HG02588 (cell line): ENCODE measurements around the gene OR2AT4.
A peak's percentile ranks its signal among the peaks of the same experiment; 100 is the strongest.
"Not testable (repeated sequence)": the region's sequence is repeated elsewhere in the genome, so short reads cannot be mapped to it uniquely, and the experiment has no call there.

Experiments used
- ATAC-seq: cut with Tn5 transposase; IDR thresholded peaks from one replicate; pipeline ENCODE4 v1.9.1; 2021; ENCODE audit warnings: mild to moderate bottlenecking, moderate library complexity; ENCODE audit not compliant: unreplicated experiment

OR2AT4 gene

DNA sequence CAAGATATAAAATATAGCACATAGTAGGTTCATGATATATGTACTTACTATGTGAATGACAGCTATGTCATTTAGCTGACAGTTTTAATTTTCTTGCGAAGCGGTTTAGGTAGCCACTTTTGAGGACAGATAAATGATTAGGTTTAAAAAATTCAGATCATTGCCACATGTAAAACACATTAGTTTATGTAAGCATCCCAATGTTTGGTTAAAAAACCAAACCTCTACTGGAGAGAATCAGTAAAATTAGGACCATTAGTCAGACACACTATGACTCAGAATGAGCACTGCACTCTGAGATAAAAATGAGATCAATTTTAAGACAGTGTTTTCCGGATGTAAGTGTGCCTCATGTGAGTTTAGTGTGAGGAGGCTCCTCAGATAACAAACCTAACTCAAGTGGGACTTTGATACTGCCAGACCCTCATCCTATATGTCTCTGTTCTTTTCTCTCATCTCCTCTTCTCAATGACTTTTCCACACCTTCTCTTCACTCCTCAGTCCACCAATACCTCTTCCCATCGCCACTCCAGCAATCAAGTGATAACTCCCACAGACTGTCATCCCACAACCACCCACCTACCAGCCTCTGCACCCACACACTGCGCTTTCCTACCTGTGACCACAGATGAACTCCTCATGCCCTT, 6.8 kb upstream of the OR2AT4 start:
- ATAC-seq, result no peak

DNA sequence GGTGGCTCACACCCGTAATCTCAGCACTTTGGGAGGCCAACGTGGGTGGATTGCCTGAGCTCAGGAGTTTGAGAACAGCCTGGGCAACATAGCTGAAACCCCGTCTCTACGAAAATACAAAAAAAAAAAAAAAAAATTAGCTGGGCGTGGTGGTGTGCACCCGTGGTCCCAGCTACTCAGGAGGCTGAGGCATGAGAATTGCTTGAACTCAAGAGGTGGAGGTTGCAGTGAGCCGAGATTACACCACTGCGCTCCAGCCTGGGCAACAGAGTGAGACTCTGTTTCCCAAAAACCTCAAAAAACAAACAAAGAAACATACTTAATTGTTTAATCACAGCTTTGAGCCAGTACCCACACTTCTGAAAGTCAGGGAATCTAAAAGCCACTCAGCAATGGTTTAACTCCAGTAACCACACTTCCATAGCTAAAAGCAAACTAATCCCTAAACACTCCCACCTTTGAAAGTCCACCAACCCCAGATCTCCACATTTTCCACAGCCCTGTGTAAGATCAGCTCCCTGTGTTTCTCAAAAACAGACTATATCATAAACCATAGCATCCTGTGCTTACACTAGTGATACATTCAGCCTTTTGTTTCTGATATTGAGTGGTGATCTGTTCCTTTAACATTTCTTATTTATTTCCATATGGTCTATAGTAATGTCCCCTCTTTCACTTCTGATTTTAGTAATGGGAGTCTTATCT, 4.9 kb upstream of the OR2AT4 start:
- ATAC-seq, result no peak

DNA sequence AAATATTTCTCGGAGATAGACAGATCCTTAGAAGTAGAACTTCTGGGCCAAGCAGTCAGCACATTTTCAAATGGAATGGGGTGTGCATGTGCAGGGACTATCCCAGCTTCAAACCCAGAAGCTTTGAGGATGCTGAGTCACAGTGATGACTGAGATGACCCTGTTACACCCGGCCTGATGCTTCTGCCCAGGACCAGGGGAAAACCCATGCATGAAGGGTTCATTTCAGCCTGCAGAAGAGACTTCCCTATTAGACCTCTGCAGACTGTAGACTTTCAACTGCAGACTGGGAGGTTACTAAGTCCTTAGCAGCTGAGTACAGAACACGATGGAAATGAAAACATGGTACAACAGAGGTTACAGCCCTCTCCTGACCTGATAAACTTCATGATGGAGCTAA, 3.6 kb upstream of the OR2AT4 start:
- ATAC-seq, result peak; percentile 95

DNA sequence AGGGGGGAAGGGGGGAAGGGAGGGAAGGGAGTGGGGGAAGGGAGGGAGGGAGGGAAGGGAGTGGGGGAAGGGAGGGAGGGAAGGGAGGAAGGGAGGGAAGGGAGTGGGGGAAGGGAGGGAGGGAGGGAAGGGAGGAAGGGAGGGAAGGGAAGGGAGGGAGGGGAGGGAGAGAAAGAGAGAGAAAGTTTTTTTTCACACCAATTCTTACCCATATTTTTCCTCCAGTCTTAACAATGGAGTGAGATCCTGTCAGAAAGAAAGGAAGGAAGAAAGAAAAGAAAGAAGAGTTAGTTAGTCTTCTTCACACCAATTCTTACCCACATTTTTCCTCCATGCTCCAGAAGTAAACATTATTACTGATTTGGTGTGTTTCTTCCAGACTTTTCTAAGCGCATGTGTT, 3.0 kb upstream of the OR2AT4 start:
- ATAC-seq, result no peak

DNA sequence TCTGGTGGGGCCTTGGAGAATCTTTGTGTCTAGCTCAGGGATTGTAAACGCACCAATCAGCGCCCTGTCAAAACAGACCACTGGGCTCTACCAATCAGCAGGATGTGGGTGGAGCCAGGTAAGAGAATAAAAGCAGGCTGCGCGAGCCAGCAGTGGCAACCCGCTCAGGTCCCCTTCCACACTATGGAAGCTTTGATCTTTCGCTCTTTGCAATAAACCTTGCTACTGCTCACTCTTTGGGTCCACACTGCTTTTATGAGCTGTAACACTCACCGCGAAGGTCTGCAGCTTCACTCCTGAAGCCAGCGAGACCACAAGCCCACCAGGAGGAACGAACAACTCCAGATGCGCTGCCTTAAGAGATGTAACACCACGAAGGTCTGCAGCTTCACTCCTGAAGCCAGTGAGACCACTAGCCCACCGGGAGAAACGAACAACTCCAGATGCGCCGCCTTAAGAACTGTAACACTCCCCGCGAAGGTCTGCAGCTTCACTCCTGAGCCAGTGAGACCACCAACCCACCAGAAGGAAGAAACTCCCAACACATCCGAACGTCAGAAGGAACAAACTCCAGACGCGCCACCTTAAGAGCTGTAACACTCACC, 2.3 kb upstream of the OR2AT4 start:
- ATAC-seq, result not testable (repeated sequence)

DNA sequence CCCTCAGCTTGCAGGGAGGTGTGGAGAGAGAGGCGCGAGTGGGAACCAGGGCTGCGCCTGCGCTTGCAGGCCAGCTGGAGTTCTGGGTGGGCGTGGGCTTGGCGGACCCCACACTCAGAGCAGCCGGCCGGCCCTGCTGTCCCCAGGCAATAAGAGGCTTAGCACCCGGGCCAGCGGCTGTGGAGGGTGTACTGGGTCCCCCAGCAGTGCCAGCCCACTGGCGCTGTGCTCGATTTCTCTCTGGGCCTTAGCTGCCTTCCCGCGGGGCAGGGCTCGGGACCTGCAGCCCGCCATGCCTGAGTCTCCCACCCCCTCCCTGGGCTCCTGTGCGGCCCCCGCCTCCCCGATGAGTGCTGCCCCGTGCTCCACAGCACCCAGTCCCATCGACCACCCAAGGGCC, 1.5 kb upstream of the OR2AT4 start:
- ATAC-seq, result not testable (repeated sequence)

DNA sequence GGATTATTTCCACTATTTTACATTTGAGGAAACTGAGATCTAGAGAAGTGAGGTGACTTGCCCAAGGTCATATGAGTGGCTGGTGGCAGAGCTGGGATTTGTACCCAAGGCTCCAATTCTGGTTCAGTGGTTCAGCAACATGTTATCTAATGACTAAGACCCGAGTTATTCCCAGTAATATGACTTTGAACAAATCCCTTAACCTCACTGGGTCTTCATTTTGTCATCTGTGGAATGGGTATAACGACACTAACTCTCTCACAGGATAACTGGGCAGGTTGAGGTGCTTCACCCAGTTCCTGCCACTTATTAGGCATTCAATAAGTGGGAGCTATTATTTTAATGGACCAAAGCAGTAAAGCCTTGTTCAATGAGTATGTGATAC, 489 bp upstream of the OR2AT4 start:
- ATAC-seq, result no peak

DNA sequence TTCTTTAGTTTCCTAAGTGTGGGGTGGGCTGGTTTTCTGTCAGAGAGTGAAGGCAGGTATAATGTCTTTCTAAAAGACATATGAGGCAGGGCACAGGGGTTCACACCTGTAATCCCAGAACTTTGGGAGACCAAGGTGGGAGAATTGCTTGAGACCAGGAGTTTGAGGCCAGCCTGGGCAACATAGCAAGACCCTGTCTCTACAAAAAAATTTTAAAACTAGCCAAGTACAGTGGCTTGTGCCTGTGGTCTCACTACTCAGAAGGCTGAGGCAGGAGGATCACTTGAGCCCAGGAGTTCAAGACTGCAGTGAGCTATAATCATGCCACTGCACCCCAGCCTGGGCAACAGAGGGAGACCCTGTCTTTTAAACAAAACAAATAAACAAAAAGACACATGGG, 2.3 kb downstream of the OR2AT4 start:
- ATAC-seq, result not testable (repeated sequence)

DNA sequence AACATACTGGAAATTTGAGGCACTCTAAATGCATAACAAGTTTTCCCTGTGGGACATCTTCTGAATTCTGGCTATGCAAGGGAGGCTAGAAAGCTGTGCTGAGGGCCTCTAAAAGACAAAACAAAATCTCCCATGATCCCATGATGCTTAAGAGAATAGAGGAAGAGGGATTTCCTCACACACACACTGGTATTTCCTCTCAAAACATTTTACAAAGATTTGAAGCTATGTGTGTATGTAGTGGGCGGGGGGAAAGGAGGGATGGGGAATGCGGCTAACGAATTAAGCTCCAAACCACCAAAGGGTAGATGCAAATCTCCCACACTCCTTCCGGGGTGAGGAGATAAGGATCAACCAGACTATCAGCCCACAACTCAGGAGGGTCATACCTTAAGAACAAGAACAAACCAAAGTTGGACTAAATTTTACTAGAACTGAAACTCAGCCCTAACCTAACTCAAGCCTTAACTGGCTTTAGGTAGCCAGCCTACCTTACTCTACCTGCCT, 6.0 kb downstream of the OR2AT4 start:
- ATAC-seq, result no peak

DNA sequence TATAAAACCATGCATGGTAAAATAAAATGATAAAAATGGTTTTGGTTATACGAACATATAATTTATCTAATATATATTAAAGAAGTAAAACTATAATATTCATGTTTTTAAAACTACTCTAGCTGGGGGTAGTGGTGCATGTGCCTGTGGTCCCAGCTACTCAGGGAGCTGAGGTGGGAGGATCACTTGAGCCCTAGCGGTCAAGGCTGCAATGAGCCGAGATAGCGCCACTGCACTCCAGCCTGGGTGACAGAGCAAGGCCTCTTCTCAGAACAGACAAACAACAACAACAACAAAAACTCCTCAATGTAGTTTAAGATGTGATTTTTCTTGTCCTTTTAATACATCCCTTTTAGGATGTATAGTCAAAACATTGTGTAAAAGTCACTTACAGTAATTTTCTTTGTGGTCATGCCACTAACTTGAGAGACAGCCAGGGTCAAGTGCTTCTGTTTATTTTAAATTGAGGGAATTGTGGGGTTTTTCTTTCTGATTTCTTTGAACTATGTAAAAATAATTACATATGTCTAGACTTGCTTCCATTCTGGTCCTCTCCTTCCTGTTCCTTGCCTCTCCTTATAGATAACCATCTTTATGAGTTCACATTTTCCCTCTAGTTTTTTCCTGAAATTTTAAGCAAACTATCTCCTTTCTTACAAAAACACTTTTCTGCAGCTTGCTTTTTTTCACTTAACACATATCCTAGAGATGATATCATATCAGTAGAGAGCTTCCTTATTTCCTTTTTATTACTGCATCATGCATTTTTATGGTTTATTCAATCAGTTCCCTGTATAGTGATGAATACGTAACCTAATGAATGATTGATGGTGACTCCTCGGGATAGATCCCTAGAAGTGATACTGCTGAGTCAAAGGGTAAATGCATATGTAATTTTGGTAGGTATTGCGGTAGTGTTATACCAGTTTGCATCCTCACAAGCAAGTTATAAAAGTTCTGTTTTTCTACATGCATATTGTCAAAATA, 9.1 kb downstream of the OR2AT4 start:
- no peak for ATAC-seq

DNA sequence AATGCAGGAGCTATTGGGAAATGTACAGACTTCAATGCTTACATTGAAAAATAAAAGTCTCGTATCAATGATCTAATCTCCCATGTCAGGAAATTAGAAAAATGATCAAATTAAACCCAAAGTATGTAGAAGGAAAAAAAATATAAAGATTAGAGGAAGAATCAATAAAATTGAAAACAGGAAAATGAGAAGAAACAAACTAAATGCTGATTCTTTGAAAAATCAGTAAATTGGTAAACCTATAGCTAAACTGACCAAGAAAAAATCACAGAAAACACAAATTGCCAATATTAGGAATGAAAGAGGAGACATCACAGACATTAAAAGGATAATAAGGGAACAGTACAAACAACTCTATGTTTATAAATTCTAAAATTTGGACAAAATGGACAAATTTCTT, 11.8 kb downstream of the OR2AT4 start:
- ATAC-seq, result no peak

DNA sequence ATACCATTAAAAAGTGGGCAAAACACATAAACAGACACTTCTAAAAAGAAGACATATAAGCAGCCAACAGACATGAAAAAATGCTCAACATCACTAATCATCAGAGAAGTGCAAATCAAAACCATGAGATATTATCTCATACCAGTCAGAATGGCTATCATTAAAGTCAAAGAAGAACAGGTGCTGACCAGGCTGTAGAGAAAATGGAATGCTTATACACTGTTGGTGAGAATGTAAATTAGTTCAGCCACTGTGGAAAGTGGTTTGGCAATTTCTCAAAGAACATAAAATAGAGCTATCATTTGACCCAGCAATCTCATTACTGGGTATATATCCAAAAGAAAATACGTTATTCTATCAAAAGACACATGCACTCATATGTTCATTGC, 13.5 kb downstream of the OR2AT4 start:
- ATAC-seq, result no peak

DNA sequence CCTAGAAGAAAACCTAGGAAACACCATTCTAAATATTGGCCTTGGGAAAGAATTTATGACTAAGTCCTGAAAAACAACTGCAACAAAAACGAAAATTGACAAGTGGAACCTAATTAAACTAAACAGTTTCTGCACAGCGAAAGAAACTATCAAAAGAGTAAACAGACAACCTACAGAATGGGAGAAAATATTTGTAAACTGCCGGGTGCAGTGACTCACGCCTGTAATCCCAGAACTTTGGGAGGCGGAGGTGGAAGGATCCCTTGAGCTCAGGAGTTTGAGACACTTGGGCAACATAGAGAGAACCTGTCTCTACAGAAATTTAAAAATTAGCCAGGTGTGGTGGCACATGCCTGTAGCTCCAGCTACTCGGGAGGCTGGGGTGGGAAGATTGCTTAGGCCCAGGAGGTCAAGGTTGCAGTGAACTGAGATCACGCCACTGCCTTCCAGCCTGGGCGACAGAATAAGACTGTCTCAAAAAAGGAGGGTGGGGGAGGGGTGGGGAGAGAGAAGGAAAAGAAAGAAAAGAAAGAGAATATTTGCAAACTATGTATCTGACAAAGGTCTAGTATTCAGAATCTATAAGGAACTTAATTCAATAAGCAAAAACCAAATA, 14.0 kb downstream of the OR2AT4 start:
- ATAC-seq, result no peak

DNA sequence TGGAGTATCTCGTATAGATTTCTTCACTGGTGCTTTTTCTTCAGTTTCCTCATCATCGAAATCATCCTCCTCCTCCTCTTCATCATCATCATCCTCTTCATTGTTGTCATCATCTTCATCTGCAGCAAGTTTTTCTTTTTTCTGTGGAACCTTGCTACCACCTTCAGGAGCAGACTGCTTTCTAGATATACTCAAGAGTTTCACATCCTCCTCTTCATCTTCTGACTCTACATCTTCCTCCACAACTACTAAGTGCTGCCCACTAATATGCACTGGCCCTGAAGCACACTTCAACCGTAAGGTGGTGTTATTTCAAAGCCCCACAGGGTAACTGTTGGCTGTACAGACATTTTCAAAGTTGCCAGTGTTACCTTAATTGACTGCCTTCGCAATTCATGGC, 17.1 kb downstream of the OR2AT4 start:
- ATAC-seq, result no peak

DNA sequence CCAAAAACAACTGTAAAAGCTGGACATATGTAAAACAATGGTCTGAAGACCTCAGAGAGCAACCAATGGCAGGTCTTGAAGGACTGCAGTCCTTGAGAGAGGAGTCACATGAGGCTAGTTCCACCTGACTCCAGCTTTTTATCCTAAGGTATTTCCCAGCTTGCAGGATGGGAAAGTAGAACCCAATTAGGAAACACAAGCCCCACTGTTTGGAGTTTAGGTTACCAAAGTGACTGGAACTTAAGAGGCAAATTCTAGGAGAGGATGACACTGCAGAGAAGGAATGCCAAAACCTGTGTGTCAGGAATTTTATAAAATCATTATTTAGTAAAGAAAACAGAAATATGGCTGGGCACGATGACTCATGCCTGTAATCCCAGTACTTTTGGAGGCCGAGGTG, 18.4 kb downstream of the OR2AT4 start:
- no peak for ATAC-seq

DNA sequence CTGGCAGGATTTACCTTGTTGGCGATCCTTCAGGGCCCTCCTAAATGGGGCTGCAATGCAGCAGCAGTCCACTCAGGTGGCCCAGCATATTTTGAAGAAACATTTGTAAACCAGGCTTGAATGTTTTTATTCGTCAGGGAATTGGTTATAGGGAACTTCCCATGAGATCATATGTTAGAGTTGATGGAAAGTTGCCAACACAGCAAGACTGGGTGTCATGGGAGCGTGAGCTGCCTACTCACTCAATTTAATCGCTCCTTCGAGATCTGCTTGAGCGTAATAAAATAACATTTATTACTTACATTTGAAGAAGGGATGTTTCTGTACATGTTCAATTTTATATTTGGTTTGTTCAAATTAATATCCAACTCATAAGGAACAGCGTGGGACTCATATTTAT, 19.4 kb downstream of the OR2AT4 start:
- ATAC-seq, result no peak

DNA sequence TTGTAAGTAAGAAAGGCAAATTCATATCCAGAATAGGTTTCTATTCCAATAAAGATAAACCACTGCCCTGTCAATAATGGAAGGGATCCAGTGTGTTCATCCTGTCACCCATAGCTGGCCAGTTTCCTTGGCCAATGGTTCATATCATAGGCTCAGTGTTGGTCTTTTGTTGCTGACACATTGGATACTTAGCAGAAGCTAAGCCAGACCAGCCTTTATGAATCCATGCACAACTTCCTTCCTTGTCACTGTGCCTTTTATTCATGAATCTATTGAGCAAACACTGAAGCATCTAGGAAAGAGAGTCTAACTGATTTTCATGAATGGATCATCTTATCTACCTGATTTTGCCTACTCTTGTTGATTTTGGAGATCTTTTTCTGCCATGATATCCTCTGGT, 20.0 kb downstream of the OR2AT4 start:
- ATAC-seq, result no peak

DNA sequence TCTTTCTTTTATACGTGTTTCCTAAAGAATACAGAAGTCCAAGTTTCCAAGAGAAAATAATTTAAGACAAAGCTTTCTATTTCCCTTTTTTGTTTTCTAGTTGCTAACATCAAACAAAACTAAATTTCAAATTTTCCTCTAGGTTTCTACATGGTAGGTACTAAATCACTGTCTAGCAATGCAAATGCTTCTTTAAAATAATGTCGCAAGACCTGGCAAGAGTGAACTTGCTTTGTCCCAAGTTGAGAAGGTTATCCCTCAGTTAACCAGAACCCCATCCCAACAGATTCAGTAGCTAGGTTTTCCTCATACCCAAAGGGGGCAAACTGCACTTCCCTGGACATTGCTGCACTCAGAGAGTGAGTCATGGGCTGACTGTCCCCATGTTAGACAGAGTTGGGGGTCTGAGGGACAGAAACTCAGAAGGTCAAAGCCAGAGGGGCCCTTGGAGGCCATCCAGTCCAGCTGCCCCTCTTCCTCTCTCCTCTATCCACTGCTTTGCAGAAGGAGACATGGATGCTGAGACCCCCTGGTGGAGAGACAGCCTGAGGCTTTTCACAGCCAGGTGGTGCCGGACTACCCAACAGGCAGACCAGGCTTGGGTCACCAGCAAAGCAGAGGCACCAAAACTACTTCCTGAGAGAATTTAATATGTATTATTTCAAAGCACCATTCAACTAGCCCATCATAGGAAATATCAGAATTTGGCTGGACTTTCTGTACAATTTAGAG, 23.1 kb downstream of the OR2AT4 start:
- ATAC-seq, result no peak

DNA sequence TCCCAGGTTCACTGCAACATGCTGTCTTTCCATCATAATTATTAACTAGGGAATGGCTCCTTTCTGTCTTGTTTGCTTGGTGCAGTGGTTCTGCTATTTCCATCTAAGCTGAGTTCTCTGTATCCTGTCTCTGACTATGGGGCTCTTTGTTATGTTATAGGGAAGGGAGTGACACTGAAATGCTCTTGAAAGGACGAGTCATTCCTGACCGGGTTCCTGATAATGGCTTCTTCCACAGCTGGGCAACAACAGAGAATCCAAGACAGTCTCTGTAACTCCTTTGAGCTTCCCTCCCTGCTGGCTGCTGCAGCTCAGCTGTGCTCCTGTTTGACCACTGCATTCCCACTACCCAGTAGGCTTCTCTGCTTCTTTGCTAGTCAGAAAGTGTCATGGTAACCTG, 24.1 kb downstream of the OR2AT4 start:
- no peak for ATAC-seq

DNA sequence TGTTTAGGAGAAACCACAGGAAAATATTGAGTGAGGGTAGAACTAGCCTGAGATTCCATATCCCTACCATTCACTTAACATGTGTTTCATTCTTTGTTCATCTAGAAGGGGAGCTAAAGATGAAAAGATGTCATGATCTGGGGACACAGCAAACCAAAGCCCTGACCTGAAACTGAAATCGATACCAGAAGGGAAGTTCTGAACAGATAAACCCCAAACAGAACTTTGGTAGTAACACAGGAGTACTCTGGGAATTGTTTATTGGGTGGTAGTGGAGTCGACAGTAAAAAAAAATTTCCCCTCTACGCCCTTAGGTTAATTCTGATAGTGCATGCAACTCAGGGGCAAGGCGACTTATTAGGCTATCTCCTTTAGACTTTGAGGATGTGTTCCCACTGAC, 27.2 kb downstream of the OR2AT4 start:
- ATAC-seq, result no peak
